Sigmoid colon (tissue), 3 donors: ENCODE results near the gene KIF1A.

Experiments used
- POLR2A ChIP-seq, 2 donors: fragments of 450-650 bp; IDR thresholded peaks; one replicate each; pipeline ENCODE4 v1.6.1; 2016; ENCODE audit warnings: antibody characterized with exemption in 2 of 2, mild to moderate bottlenecking in 2 of 2, moderate library complexity in 2 of 2
- TF ChIP-seq, protein P1 (sequence below), 4 experiments: fragments of 450-650 bp in 3 of 4; fragments of 200-600 bp in 1 of 4; IDR thresholded peaks; one replicate each; pipeline ENCODE4 v1.5.1; 2016 to 2019; ENCODE audit warnings: antibody characterized with exemption in 4 of 4, mild to moderate bottlenecking in 3 of 4, moderate library complexity in 2 of 4

DNA sequence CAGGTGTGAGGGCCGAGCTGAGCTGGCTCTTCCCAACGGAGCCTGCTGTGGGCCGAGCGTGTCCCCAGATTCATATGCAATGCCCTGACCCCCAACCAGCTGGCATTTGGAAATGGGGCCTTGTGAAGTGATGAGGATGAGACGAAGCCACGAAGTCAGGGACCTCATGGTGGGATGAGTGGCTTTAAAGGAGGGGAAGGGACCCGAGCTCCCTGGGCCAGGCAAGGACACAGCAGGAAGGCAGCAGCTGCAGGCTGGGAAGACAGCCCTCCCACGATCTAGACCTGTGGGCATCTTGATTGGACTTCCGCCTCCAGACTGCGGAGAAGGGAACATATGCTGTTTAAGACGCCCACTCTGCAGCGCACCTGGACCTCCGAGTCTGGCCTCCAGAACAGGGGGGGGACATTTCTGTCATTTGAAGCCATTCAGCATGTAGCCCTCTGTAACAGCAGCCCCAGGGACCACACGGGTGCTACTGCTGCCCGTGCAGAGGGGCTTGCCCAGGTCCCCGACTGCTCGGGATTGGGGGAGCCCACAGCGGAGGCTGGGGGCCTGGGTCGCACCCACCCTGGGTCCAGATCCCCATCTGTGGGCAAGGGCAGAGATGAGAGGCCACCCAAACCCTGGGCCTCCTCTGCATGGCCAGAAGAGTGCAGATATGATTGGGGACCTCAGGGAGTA is 27.2 kb downstream of the KIF1A start:
- TF ChIP-seq, protein P1, sequence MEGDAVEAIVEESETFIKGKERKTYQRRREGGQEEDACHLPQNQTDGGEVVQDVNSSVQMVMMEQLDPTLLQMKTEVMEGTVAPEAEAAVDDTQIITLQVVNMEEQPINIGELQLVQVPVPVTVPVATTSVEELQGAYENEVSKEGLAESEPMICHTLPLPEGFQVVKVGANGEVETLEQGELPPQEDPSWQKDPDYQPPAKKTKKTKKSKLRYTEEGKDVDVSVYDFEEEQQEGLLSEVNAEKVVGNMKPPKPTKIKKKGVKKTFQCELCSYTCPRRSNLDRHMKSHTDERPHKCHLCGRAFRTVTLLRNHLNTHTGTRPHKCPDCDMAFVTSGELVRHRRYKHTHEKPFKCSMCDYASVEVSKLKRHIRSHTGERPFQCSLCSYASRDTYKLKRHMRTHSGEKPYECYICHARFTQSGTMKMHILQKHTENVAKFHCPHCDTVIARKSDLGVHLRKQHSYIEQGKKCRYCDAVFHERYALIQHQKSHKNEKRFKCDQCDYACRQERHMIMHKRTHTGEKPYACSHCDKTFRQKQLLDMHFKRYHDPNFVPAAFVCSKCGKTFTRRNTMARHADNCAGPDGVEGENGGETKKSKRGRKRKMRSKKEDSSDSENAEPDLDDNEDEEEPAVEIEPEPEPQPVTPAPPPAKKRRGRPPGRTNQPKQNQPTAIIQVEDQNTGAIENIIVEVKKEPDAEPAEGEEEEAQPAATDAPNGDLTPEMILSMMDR (IDR thresholded peaks at IDR 0.05) = no peak
- TF ChIP-seq POLR2A (IDR thresholded peaks at IDR 0.05) = no peak
